Aorta (tissue), 5 donors: ENCODE results near the gene BAX. TPM values are rescaled to one million over a fixed set of nuclear protein-coding genes. Genes with fewer than 3 reads are reported as not detected.
A peak's percentile ranks its signal among the peaks of the same experiment; 100 is the strongest.

Experiments used
- ATAC-seq: fragments of 200-7000 bp; cut with Tn5 transposase; one replicate; pipeline ENCODE4 v1.9.1; 2022; ENCODE audit warnings: moderate library complexity; ENCODE audit not compliant: low FRiP score
- DNase-seq, 2 donors: peaks; one replicate each; pipeline ENCODE4 v3.0.0-alpha.2; 2020
- H3K27ac ChIP-seq, 2 donors: one replicate each; pipeline ENCODE4 v1.5.1; 2013; ENCODE audit warnings: low read length in 2 of 2, mild to moderate bottlenecking in 2 of 2, moderate library complexity in 2 of 2, control low read depth in 1 of 2, inconsistent platforms in 1 of 2, low read depth in 1 of 2
- H3K27me3 ChIP-seq, 2 donors: one replicate each; pipeline ENCODE4 v1.6.1; 2013; ENCODE audit warnings: control low read depth in 1 of 2, low read length in 1 of 2, mild to moderate bottlenecking in 1 of 2, moderate library complexity in 1 of 2; ENCODE audit not compliant: insufficient read depth in 2 of 2, control insufficient read depth in 1 of 2
- H3K36me3 ChIP-seq, 2 donors: one replicate each; pipeline ENCODE4 v1.6.1; 2013; ENCODE audit warnings: control low read depth in 1 of 2, low read length in 1 of 2, mild to moderate bottlenecking in 1 of 2; ENCODE audit not compliant: insufficient read depth in 2 of 2, control insufficient read depth in 1 of 2
- H3K4me1 ChIP-seq, 2 donors: one replicate each; pipeline ENCODE4 v1.6.1; 2013; ENCODE audit warnings: low read length in 2 of 2, control low read depth in 1 of 2, mild to moderate bottlenecking in 1 of 2, moderate library complexity in 1 of 2; ENCODE audit not compliant: insufficient read depth in 2 of 2, control insufficient read depth in 1 of 2
- H3K4me3 ChIP-seq, 2 donors: one replicate each; pipeline ENCODE4 v1.5.1; 2013; ENCODE audit warnings: low read length in 2 of 2, control low read depth in 1 of 2, mild to moderate bottlenecking in 1 of 2
- H3K9me3 ChIP-seq: one replicate; pipeline ENCODE4 v1.6.1; 2013; ENCODE audit warnings: mild to moderate bottlenecking, low read length; ENCODE audit not compliant: control insufficient read depth
- WGBS, 2 donors: extraction: QIAGEN DNeasy Blood & Tissue Kit; methylation state at CpG; one replicate each; pipeline ENCODE4 v1.1.7; 2013; 5-methylcytosine and 5-hydroxymethylcytosine counted together
- intact Hi-C, 2 donors: fragments of 100-400 bp; cut with DNase I; formaldehyde crosslinking; loops; one replicate each; pipeline versions ENCODE4 v1.14.2 to v1.15.0; 2022
- polyA plus RNA-seq, 2 donors: library from polyadenylated mRNA; stranded (reverse); fragments of 200-250 nt; gene quantifications; one replicate each; pipeline ENCODE4 v1.2.3, GENCODE V29; 2013
- total RNA-seq, 2 donors: library from RNA; stranded (reverse); fragmentation: NEBNext Ultra II Directional; extraction: Animal tissue kit (Norgen Biotek cat#: 25700); gene quantifications; one replicate each; pipeline ENCODE4 v1.2.1, GENCODE V29; 2021
- donor health status: healthy with polysubstance abuse.
- donor health status: Bipolar disorder and iron deficiency.
- donor health status: DM: no; HTN: no; CAD: no.
- donor health status: DM: no; HTN: no; CAD: no.
- donor health status: DM: yes; HTN: yes; CAD: no.

Gene BAX
- total and polyA plus RNA-seq, 4 donors = 69.6 to 83.9 (median 80.6) TPM

- DNase-seq (no peak), ATAC-seq (no peak)
- H3K4me3 ChIP-seq = no peak overlapping the region
- WGBS, 2 donors = 82 to 83% methylated on average over 22 of the region's 22 CpGs
- intact Hi-C loops = loop anchor here in 1 of 2 donors (10.0 kb wide), 1 partner anchor 154 kb away; no protein-coding TSS in a partner anchor
- peaks cover 0 to 4% of the 10 kb centered on the region in 2 donors for H3K36me3 ChIP-seq
- no peak overlapping the region for H3K27ac ChIP-seq
- H3K4me1 ChIP-seq = no peaks in the 10 kb centered on the region
- no peaks in the 10 kb centered on the region for H3K9me3 ChIP-seq
- H3K27me3 ChIP-seq = no peaks in the 10 kb centered on the region
Observed at GRCh38 chr19:48991011-48991609, 36.4 kb downstream of the BAX start.

DNA sequence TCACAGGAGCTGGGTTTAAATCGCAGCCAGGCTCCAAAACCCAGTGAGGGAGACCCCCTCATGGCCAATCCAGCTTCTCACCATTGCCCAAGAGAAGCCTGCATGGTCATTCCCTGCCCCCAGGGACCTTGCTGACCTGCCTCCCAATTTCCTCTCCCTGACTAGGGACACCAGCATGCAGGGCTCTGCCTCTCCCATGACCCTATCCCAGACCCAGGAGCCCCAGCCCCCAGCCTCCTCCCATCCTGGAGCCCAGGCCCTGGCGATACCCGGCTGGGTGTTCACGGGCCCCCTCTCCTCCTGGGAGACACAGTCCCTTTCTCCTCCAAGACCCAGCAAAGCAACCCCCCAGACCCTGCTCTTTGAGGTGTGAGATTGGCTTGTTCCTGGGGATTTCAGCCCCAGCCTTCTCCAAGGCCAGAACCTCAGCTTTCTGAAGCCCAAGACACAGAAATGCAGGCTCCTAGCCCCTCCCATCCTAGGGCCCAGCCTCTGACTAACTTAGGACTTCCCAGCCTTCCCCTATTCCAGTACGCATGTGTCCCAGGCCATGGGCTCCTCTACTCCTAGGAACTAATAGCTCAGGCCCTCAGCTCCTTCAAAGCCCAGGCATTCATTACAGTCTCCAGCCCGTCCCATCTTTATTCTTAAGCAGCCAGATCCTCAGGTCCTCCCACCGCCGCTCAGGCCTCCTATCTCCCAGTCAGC is 37.4 kb downstream of the BAX start:
- Histone ChIP-seq H3K4me3 (peak overlapping the region; percentile 44 to 97), H3K36me3 (peaks cover 0 to 4% of the 10 kb centered on the region in 2 donors), H3K9me3 (no peaks in the 10 kb centered on the region), H3K27me3 (no peaks in the 10 kb centered on the region), H3K27ac (peak overlapping the region; percentile 31 to 100), H3K4me1 (no peaks in the 10 kb centered on the region)
- ATAC-seq (peak; percentile 76), DNase-seq (peak; percentile 84 to 85)
- intact Hi-C loops = loop anchor here in 1 of 2 donors (2.0 to 10.0 kb wide), 2 partner anchors 27 to 153 kb away; partner anchors contain the start of gene FTL
- 6% methylated on average over 8 of the region's 8 CpGs for WGBS, 2 donors

DNA sequence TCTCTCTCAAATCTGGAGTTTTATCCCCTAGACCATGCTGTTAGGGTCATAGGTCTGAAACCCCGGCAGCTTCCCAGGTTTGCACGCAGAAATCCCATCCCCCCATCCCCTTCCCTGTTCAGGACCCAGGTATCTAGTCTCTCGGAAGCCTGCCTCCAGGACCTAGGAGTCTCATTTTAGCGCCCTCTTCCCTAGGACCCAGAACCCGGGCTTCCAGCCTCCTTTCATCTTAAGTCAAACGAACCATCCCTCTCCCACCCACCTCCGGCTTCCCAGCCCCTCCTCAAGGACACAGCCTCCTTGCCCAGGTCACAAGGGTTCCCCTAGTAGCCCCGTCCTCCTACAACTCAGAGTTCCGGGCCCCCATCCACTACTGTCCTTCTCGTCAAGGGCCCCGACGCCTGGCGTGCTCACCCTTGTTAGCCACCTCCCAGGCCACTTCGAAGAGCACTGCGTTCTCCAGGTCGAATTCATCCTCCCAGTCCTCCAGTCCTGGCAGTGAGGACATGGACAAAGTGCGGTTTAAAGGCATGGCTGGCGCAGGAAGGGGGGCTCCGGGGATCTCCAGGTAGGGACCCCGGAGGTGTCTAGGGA is 38.0 kb downstream of the BAX start:
- H3K4me1 ChIP-seq = no peaks in the 10 kb centered on the region
- WGBS, 2 donors = 0 to 1% methylated on average over 20 of the region's 20 CpGs
- peak overlapping the region; percentile 44 to 97 for H3K4me3 ChIP-seq
- no peak for DNase-seq
- H3K27me3 ChIP-seq = no peaks in the 10 kb centered on the region
- no peaks in the 10 kb centered on the region for H3K9me3 ChIP-seq
- peak overlapping the region; percentile 31 to 100 for H3K27ac ChIP-seq
- intact Hi-C loops = loop anchor here in 1 of 2 donors (2.0 to 10.0 kb wide), 2 partner anchors 28 to 152 kb away; partner anchors contain the start of gene FTL
- ATAC-seq = peak; percentile 6
- peaks cover 0 to 4% of the 10 kb centered on the region in 2 donors for H3K36me3 ChIP-seq

DNA sequence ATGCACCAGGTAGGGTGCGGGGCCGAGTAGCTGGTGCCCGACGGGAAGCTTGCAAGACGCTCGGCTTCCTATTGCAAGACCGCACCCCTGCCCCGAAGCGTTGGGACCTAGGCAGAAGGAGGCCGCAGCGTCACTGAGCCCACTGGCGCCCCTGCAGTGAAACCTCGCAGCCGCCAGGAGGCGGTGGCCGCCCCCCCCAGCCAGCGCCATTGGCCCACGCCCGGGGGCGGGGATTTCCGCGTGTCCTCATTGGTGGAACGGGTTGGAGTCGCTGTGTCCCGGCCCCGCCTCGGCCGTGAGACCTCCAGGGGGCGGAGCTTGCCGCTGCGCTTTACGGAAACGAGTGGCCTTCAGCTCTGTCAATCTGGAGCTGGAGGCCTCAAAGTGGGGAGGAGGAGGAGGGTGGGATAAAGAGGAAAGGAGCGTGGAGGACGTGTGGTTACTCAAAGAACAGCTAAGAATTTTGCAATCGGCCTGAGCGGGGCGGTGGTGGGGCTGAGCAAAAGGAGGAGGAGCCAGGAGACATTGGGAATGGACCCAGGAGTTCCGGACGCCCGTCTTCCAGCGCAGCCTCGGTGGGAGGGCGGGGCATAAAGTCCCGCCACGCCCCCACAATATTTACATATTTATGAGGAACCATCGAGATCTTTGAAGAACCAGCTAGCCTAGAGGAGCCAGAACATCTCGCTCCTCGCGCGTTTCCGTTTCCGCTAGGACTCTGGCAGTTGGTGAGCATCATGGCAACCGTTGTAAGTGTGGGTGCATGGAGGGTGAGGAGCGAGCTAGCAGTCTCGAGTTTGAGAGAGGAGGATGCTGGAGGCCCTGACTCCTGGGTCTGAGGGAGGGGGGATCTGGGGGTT is 38.7 kb downstream of the BAX start, which contains the start of the genes GYS1 and RUVBL2:
GYS1 (minus strand) TSS at position 135 of the 860 bp plus-strand sequence. CDS start 197 bp downstream, outside the sequence.
RUVBL2 (plus strand) TSS at position 713 of the 860 bp plus-strand sequence; CDS start at position 738, 25 bp downstream.
- intact Hi-C loops = loop anchor here in 1 of 2 donors (2.0 to 10.0 kb wide), 2 partner anchors 29 to 151 kb away; partner anchors contain the start of gene FTL
- Histone ChIP-seq H3K4me3 (peak within 1 kb of the TSS; percentile 60 to 97), H3K9me3 (no peaks in the 10 kb centered on the region), H3K4me1 (no peaks in the 10 kb centered on the region), H3K36me3 (peaks cover 0 to 4% of the 10 kb centered on the region in 2 donors), H3K27ac (peak within 1 kb of the TSS; percentile 31 to 100), H3K27me3 (no peaks in the 10 kb centered on the region)
- DNase-seq (peak; percentile 100), ATAC-seq (peak; percentile 97)
- WGBS, 2 donors = 0 to 1% methylated on average over 56 of the region's 56 CpGs

- 0 to 2% methylated on average over 13 of the region's 13 CpGs for WGBS, 2 donors
- ATAC-seq (no peak), DNase-seq (peak in 1 of 2 donors; percentile 77)
- Histone ChIP-seq H3K36me3 (no peaks in the 10 kb centered on the region), H3K27ac (peak overlapping the region in 1 of 2 donors; percentile 33), H3K4me1 (no peaks in the 10 kb centered on the region), H3K9me3 (no peaks in the 10 kb centered on the region), H3K4me3 (peak overlapping the region; percentile 60 to 63), H3K27me3 (no peaks in the 10 kb centered on the region)
- intact Hi-C loops = loop anchor here in 1 of 2 donors (10.0 kb wide), 1 partner anchor 151 kb away; no protein-coding TSS in a partner anchor
Observed at GRCh38 chr19:48994035-48994386, 39.3 kb downstream of the BAX start.

GRCh38 chr19:48997972-48998371 is 43.3 kb downstream of the BAX start:
- ATAC-seq = no peak

GRCh38 chr19:48999481-49000325 is 45.0 kb downstream of the BAX start:
- H3K4me3 ChIP-seq = no peak overlapping the region
- no peaks in the 10 kb centered on the region for H3K4me1 ChIP-seq
- H3K27ac ChIP-seq = no peak overlapping the region
- no peaks in the 10 kb centered on the region for H3K9me3 ChIP-seq
- ATAC-seq = no peak
- H3K36me3 ChIP-seq = peaks cover 0 to 3% of the 10 kb centered on the region in 2 donors
- no peaks in the 10 kb centered on the region for H3K27me3 ChIP-seq
- DNase-seq = peak; percentile 77 to 83
- intact Hi-C loops = loop anchor here in 1 of 2 donors (10.0 kb wide), 1 partner anchor 145 kb away; no protein-coding TSS in a partner anchor
- 52 to 57% methylated on average over 16 of the region's 16 CpGs for WGBS, 2 donors

More at GRCh38 chr19:48997972-48998371, 43.3 kb downstream of the BAX start:
- intact Hi-C loops = loop anchor here in 1 of 2 donors (10.0 kb wide), 1 partner anchor 147 kb away; no protein-coding TSS in a partner anchor
- Histone ChIP-seq H3K36me3 (no peaks in the 10 kb centered on the region), H3K4me1 (no peaks in the 10 kb centered on the region), H3K27ac (no peak overlapping the region), H3K9me3 (no peaks in the 10 kb centered on the region), H3K27me3 (no peaks in the 10 kb centered on the region), H3K4me3 (no peak overlapping the region)
- 81 to 86% methylated on average over 5 of the region's 5 CpGs for WGBS, 2 donors
- DNase-seq = no peak
